Panc1 (cell line): ENCODE measurements around the gene DCTN2. TPM values are rescaled to one million over a fixed set of nuclear protein-coding genes. Genes with fewer than 3 reads are reported as not detected.

Experiments used
- ATAC-seq: fragments of 200-7000 bp; cut with Tn5 transposase; 2 replicates; pipeline ENCODE4 v1.9.1; 2020; ENCODE audit warnings: mild to moderate bottlenecking, moderate library complexity
- BruUV-seq: library from RNA; stranded (reverse); fragments of 400-500 nt; replicated peaks from 2 replicates; lab custom pipeline; 2021; lab: Mats Ljungman, UMichigan
- CTCF ChIA-PET: fragments of 300-600 bp; sonication (Branson Sonifier 250); formaldehyde crosslinking; loops from one replicate; lab custom pipeline; 2022; ENCODE audit warnings: antibody characterized with exemption; lab: Charles Lee
- POLR2A ChIA-PET: fragments of 300-600 bp; sonication (Branson Sonifier 250); formaldehyde crosslinking; loops from one replicate; lab custom pipeline; 2022; ENCODE audit warnings: antibody characterized with exemption; lab: Charles Lee
- DNase-seq: peaks from one replicate; pipeline ENCODE4 v3.0.0-alpha.2; 2010; ENCODE audit warnings: low read depth, low spot score
- H3K27ac ChIP-seq: 2 replicates; pipeline ENCODE4 v1.5.1; 2011; ENCODE audit warnings: mild to moderate bottlenecking, low read length, inconsistent platforms
- H3K27me3 ChIP-seq: fragments of 200-500 bp; sonication (Bioruptor generic); 2 replicates; pipeline ENCODE4 v1.6.0; 2014; ENCODE audit warnings: low read length, inconsistent platforms; ENCODE audit not compliant: control insufficient read depth, insufficient read depth
- H3K36me3 ChIP-seq: fragments of 200-500 bp; sonication (Bioruptor generic); 2 replicates; pipeline ENCODE4 v1.5.1; 2014; ENCODE audit warnings: inconsistent platforms, mild to moderate bottlenecking, low read length, moderate library complexity; ENCODE audit not compliant: control insufficient read depth, insufficient read depth
- H3K4me1 ChIP-seq: 2 replicates; pipeline ENCODE4 v1.5.1; 2011; ENCODE audit warnings: inconsistent platforms, mild to moderate bottlenecking, low read length, moderate library complexity; ENCODE audit not compliant: control insufficient read depth, insufficient read depth
- H3K4me3 ChIP-seq, 2 experiments: 2 replicates each; pipeline ENCODE4 v1.5.1; 2011 to 2012; ENCODE audit warnings: low read depth in 2 of 2, low read length in 2 of 2, mild to moderate bottlenecking in 2 of 2, inconsistent platforms in 1 of 2, moderate library complexity in 1 of 2
- H3K9me3 ChIP-seq: fragments of 200-500 bp; sonication (Bioruptor generic); 2 replicates; pipeline ENCODE4 v1.5.1; 2014; ENCODE audit warnings: low read depth, mild to moderate bottlenecking, inconsistent platforms, low read length, moderate library complexity; ENCODE audit not compliant: control insufficient read depth, insufficient read depth
- POLR2AphosphoS5 ChIP-seq: IDR thresholded peaks from 2 replicates; pipeline ENCODE4 v1.6.1; 2012; ENCODE audit warnings: mild to moderate bottlenecking, low read depth, low read length, moderate library complexity
- SIN3A ChIP-seq: IDR thresholded peaks from 2 replicates; pipeline ENCODE4 v1.6.1; 2012; ENCODE audit warnings: low read depth, mild to moderate bottlenecking, low read length, moderate library complexity, borderline replicate concordance; ENCODE audit not compliant: insufficient read depth
- TCF7L2 ChIP-seq: IDR thresholded peaks from 2 replicates; pipeline ENCODE4 v1.6.1; 2011; ENCODE audit warnings: mild to moderate bottlenecking, low read depth, low read length, inconsistent platforms
- in situ Hi-C: cut with HindIII; loops from 2 replicates; pipeline ENCODE4 v1.10.0; 2016; ENCODE audit warnings: low sequenced_read_pairs, low pct_unique_long_range_greater_than_20kb
- intact Hi-C: fragments of 100-400 bp; cut with micrococcal nuclease; formaldehyde crosslinking; loops from one replicate; pipeline ENCODE4 v1.10.0; 2022; ENCODE audit not compliant: unreplicated experiment
- total RNA-seq: library from RNA; stranded (reverse); gene quantifications from one replicate; pipeline ENCODE4 v1.2.1, GENCODE V29; 2021; ENCODE audit not compliant: unreplicated experiment
- TF ChIP-seq, protein P1 (sequence below), 2 experiments: IDR thresholded peaks; 2 replicates each; pipeline ENCODE4 v1.6.1; 2011 to 2012; ENCODE audit warnings: low read depth in 2 of 2, control low read depth in 1 of 2, low read length in 1 of 2, mild to moderate bottlenecking in 1 of 2, moderate library complexity in 1 of 2; ENCODE audit not compliant: insufficient read depth in 1 of 2
- TF ChIP-seq, protein P2 (sequence below): fragments of 450-650 bp; IDR thresholded peaks from 2 replicates; pipeline ENCODE4 v1.5.1; 2017; ENCODE audit warnings: mild to moderate bottlenecking

The DCTN2 gene
- total RNA-seq, 1 experiment from 2014 or later, result 97.6 TPM

DNA sequence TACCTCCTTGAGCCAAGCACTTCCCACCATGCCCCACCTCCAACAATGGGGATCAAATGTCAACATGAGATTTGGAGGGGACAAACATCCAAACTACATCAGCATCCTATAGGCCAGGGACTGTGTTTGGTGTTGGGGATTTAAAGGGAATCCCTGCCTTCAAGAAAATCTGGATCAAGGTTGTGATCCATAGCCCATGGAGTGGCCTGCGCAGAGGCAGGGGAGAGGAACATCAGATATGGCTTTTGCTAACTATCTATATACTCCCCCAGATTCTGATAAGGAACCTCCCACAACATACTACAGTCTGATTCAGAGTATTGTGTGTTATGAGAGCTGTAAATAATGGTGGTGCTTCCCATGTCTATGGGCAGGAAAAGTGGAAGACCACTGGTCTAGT lies 7.9 kb upstream of the DCTN2 start:
- ATAC-seq (no peak), DNase-seq (no peak)
- CTCF ChIA-PET, result no interaction called here
- Histone ChIP-seq H3K4me3 (no peak overlapping the region), H3K9me3 (no peaks in the 10 kb centered on the region), H3K27me3 (no peaks in the 10 kb centered on the region), H3K27ac (no peak overlapping the region), H3K36me3 (no peaks in the 10 kb centered on the region), H3K4me1 (no peaks in the 10 kb centered on the region)
- TF ChIP-seq, protein P1, sequence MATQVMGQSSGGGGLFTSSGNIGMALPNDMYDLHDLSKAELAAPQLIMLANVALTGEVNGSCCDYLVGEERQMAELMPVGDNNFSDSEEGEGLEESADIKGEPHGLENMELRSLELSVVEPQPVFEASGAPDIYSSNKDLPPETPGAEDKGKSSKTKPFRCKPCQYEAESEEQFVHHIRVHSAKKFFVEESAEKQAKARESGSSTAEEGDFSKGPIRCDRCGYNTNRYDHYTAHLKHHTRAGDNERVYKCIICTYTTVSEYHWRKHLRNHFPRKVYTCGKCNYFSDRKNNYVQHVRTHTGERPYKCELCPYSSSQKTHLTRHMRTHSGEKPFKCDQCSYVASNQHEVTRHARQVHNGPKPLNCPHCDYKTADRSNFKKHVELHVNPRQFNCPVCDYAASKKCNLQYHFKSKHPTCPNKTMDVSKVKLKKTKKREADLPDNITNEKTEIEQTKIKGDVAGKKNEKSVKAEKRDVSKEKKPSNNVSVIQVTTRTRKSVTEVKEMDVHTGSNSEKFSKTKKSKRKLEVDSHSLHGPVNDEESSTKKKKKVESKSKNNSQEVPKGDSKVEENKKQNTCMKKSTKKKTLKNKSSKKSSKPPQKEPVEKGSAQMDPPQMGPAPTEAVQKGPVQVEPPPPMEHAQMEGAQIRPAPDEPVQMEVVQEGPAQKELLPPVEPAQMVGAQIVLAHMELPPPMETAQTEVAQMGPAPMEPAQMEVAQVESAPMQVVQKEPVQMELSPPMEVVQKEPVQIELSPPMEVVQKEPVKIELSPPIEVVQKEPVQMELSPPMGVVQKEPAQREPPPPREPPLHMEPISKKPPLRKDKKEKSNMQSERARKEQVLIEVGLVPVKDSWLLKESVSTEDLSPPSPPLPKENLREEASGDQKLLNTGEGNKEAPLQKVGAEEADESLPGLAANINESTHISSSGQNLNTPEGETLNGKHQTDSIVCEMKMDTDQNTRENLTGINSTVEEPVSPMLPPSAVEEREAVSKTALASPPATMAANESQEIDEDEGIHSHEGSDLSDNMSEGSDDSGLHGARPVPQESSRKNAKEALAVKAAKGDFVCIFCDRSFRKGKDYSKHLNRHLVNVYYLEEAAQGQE (IDR thresholded peaks at IDR 0.05; ENCODE audit: insufficient read depth in 1 of 2, low read depth in 2 of 2, low read length in 1 of 2), result no peak
- no peak for TF ChIP-seq POLR2AphosphoS5
- no peak for TF ChIP-seq TCF7L2
- TF ChIP-seq, protein P2, sequence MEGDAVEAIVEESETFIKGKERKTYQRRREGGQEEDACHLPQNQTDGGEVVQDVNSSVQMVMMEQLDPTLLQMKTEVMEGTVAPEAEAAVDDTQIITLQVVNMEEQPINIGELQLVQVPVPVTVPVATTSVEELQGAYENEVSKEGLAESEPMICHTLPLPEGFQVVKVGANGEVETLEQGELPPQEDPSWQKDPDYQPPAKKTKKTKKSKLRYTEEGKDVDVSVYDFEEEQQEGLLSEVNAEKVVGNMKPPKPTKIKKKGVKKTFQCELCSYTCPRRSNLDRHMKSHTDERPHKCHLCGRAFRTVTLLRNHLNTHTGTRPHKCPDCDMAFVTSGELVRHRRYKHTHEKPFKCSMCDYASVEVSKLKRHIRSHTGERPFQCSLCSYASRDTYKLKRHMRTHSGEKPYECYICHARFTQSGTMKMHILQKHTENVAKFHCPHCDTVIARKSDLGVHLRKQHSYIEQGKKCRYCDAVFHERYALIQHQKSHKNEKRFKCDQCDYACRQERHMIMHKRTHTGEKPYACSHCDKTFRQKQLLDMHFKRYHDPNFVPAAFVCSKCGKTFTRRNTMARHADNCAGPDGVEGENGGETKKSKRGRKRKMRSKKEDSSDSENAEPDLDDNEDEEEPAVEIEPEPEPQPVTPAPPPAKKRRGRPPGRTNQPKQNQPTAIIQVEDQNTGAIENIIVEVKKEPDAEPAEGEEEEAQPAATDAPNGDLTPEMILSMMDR, result no peak
- no peak for TF ChIP-seq SIN3A
- BruUV-seq, result no TSS peak
- POLR2A ChIA-PET, result no interaction called here
- in situ Hi-C loops, result no loop called here
- intact Hi-C loops, result no loop called here

DNA sequence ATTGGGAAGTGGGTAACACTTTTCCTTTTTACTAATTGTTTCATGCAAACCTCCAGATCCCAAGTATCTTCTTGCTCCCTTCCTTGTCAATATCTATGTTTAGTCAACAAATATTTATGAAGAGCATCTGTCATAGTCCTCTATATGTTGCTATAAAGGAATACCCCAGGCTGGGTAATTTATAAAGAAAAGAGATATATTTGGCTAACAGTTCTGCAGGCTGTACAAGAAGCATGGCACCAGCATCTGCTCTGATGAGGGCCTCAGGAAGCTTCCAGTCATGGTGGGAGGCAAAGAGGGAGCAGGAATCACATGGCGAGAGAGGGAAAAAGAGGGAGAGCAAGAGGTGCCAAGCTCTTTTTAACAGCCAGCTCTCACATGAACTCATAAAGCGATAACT lies 7.5 kb upstream of the DCTN2 start:
- TF ChIP-seq SIN3A (no peak), POLR2AphosphoS5 (no peak), TCF7L2 (no peak)
- TF ChIP-seq, protein P1 (IDR thresholded peaks at IDR 0.05; ENCODE audit: insufficient read depth in 1 of 2, low read depth in 2 of 2, low read length in 1 of 2), result no peak
- TF ChIP-seq, protein P2, result no peak
- H3K27ac ChIP-seq, result no peak overlapping the region
- ChIA-PET POLR2A (no interaction called here), CTCF (no interaction called here)
- H3K4me3 ChIP-seq, result no peak overlapping the region
- ATAC-seq, result no peak
- no TSS peak for BruUV-seq
- H3K9me3 ChIP-seq, result no peaks in the 10 kb centered on the region
- H3K4me1 ChIP-seq, result no peaks in the 10 kb centered on the region
- DNase-seq, result no peak
- in situ Hi-C loops (no loop called here), intact Hi-C loops (no loop called here)
- no peaks in the 10 kb centered on the region for H3K36me3 ChIP-seq
- H3K27me3 ChIP-seq, result no peaks in the 10 kb centered on the region
